Central memory CD8-positive, alpha-beta T cell (primary cell): ENCODE data around the gene DNAAF8.
"Not testable (repeated sequence)": the region's sequence is repeated elsewhere in the genome, so short reads cannot be mapped to it uniquely, and the experiment has no call there.

Source experiments
- ATAC-seq: fragments of 150-1000 bp; cut with Tn5 transposase; replicated peaks from 2 replicates; pipeline ENCODE4 v1.10.0; 2022; ENCODE audit warnings: mild to moderate bottlenecking, moderate FRiP score, moderate number of reproducible peaks; ENCODE audit not compliant: poor library complexity, severe bottlenecking; ENCODE audit errors: extremely low read depth
- DNase-seq, 2 donors: peaks; one replicate each; pipeline ENCODE4 v3.0.0; 2021; ENCODE audit warnings: low spot score in 2 of 2
- H3K27ac Mint-ChIP-seq: one replicate; pipeline ENCODE4 v1.8.0; 2022; ENCODE audit warnings: low read depth, mild to moderate bottlenecking, moderate library complexity, mixed read lengths
- H3K27me3 Mint-ChIP-seq: one replicate; pipeline ENCODE4 v1.8.0; 2022; ENCODE audit warnings: mixed read lengths
- H3K36me3 Mint-ChIP-seq: one replicate; pipeline ENCODE4 v1.8.0; 2022; ENCODE audit warnings: mild to moderate bottlenecking, moderate library complexity, mixed read lengths; ENCODE audit not compliant: insufficient read depth
- H3K4me1 Mint-ChIP-seq: one replicate; pipeline ENCODE4 v1.8.0; 2022; ENCODE audit warnings: mixed read lengths
- H3K4me3 Mint-ChIP-seq: one replicate; pipeline ENCODE4 v1.8.0; 2022; ENCODE audit warnings: mild to moderate bottlenecking, moderate library complexity, mixed read lengths
- H3K9me3 Mint-ChIP-seq: one replicate; pipeline ENCODE4 v1.8.0; 2022; ENCODE audit warnings: mixed read lengths

The DNAAF8 gene

GRCh38 chr16:4738370-4738769 lies 4.0 kb downstream of the DNAAF8 start:
- peaks cover 12% of the 10 kb centered on the region for H3K4me1 Mint-ChIP-seq
- H3K27me3 Mint-ChIP-seq, H3K27ac Mint-ChIP-seq, ATAC-seq, H3K36me3 Mint-ChIP-seq, H3K9me3 Mint-ChIP-seq, H3K4me3 Mint-ChIP-seq, DNase-seq: not testable (repeated sequence)

GRCh38 chr16:4743226-4743878 lies 9.0 kb downstream of the DNAAF8 start:
- no peaks in the 10 kb centered on the region for H3K27me3 Mint-ChIP-seq
- no peak for ATAC-seq
- H3K9me3 Mint-ChIP-seq, result no peaks in the 10 kb centered on the region
- no peak for DNase-seq
- no peaks in the 10 kb centered on the region for H3K36me3 Mint-ChIP-seq
- peaks cover 21% of the 10 kb centered on the region for H3K4me1 Mint-ChIP-seq
- peak overlapping the region; percentile 64 for H3K27ac Mint-ChIP-seq
- peak overlapping the region; percentile 57 for H3K4me3 Mint-ChIP-seq

- Mint-ChIP-seq H3K4me1 (peaks cover 21% of the 10 kb centered on the region), H3K36me3 (no peaks in the 10 kb centered on the region), H3K27me3 (no peaks in the 10 kb centered on the region), H3K4me3 (no peak overlapping the region), H3K9me3 (no peaks in the 10 kb centered on the region), H3K27ac (no peak overlapping the region)
- DNase-seq (no peak), ATAC-seq (no peak)
Observed at GRCh38 chr16:4744555-4745273, 10.4 kb downstream of the DNAAF8 start.

GRCh38 chr16:4745274-4745569 lies 10.9 kb downstream of the DNAAF8 start:
- DNase-seq, result no peak
- Mint-ChIP-seq H3K27me3 (no peaks in the 10 kb centered on the region), H3K9me3 (no peaks in the 10 kb centered on the region), H3K36me3 (no peaks in the 10 kb centered on the region), H3K4me3 (no peak overlapping the region), H3K4me1 (peaks cover 21% of the 10 kb centered on the region), H3K27ac (no peak overlapping the region)
- ATAC-seq, result no peak

GRCh38 chr16:4746215-4746614 lies 11.9 kb downstream of the DNAAF8 start:
- H3K36me3 Mint-ChIP-seq, result peaks cover 7% of the 10 kb centered on the region
- ATAC-seq (no peak), DNase-seq (no peak)
- no peaks in the 10 kb centered on the region for H3K27me3 Mint-ChIP-seq
- no peaks in the 10 kb centered on the region for H3K9me3 Mint-ChIP-seq
- no peak overlapping the region for H3K27ac Mint-ChIP-seq
- H3K4me1 Mint-ChIP-seq, result peaks cover 21% of the 10 kb centered on the region
- no peak overlapping the region for H3K4me3 Mint-ChIP-seq

GRCh38 chr16:4746991-4747574 lies 12.7 kb downstream of the DNAAF8 start:
- Mint-ChIP-seq H3K4me1 (peaks cover 21% of the 10 kb centered on the region), H3K9me3 (no peaks in the 10 kb centered on the region), H3K36me3 (peaks cover 11% of the 10 kb centered on the region), H3K27me3 (no peaks in the 10 kb centered on the region), H3K27ac (peak overlapping the region; percentile 90), H3K4me3 (no peak overlapping the region)
- DNase-seq, result no peak
- no peak for ATAC-seq

GRCh38 chr16:4747906-4748681 lies 13.8 kb downstream of the DNAAF8 start:
- ATAC-seq (no peak), DNase-seq (no peak)
- Mint-ChIP-seq H3K4me1 (peaks cover 20% of the 10 kb centered on the region), H3K27me3 (no peaks in the 10 kb centered on the region), H3K9me3 (no peaks in the 10 kb centered on the region), H3K4me3 (peak overlapping the region; percentile 44), H3K36me3 (peaks cover 12% of the 10 kb centered on the region), H3K27ac (peak overlapping the region; percentile 90)

GRCh38 chr16:4748682-4749411 lies 14.5 kb downstream of the DNAAF8 start:
- H3K4me1 Mint-ChIP-seq, result peaks cover 14% of the 10 kb centered on the region
- DNase-seq, result no peak
- H3K9me3 Mint-ChIP-seq, result no peaks in the 10 kb centered on the region
- H3K27me3 Mint-ChIP-seq, result no peaks in the 10 kb centered on the region
- no peak overlapping the region for H3K4me3 Mint-ChIP-seq
- ATAC-seq, result no peak
- peaks cover 17% of the 10 kb centered on the region for H3K36me3 Mint-ChIP-seq
- no peak overlapping the region for H3K27ac Mint-ChIP-seq

GRCh38 chr16:4749700-4750257 lies 15.4 kb downstream of the DNAAF8 start:
- Mint-ChIP-seq H3K4me1 (peaks cover 14% of the 10 kb centered on the region), H3K27me3 (no peaks in the 10 kb centered on the region), H3K4me3 (no peak overlapping the region), H3K9me3 (no peaks in the 10 kb centered on the region), H3K36me3 (peaks cover 21% of the 10 kb centered on the region), H3K27ac (no peak overlapping the region)
- no peak for DNase-seq
- ATAC-seq, result no peak

GRCh38 chr16:4750896-4751295 lies 16.6 kb downstream of the DNAAF8 start:
- DNase-seq (no peak), ATAC-seq (no peak)
- Mint-ChIP-seq H3K4me1 (peaks cover 14% of the 10 kb centered on the region), H3K27ac (no peak overlapping the region), H3K27me3 (no peaks in the 10 kb centered on the region), H3K4me3 (no peak overlapping the region), H3K36me3 (peaks cover 31% of the 10 kb centered on the region), H3K9me3 (no peaks in the 10 kb centered on the region)

GRCh38 chr16:4752351-4753100 lies 18.2 kb downstream of the DNAAF8 start:
- Mint-ChIP-seq H3K27ac (no peak overlapping the region), H3K4me1 (peaks cover 7% of the 10 kb centered on the region), H3K4me3 (no peak overlapping the region), H3K27me3 (no peaks in the 10 kb centered on the region), H3K36me3 (peaks cover 39% of the 10 kb centered on the region), H3K9me3 (no peaks in the 10 kb centered on the region)
- ATAC-seq (no peak), DNase-seq (no peak)
